Left ventricle myocardium superior (tissue), 1 donor: ENCODE measurements around the gene INTS1. TPM values are rescaled to one million over a fixed set of nuclear protein-coding genes. Genes with fewer than 3 reads are reported as not detected.

Experiments used
- ATAC-seq: fragments of 200-7000 bp; cut with Tn5 transposase; one replicate; pipeline ENCODE4 v1.9.1; 2020; ENCODE audit warnings: mild to moderate bottlenecking, moderate library complexity
- DNase-seq: peaks from one replicate; pipeline ENCODE4 v3.0.0-alpha.2; 2020
- intact Hi-C: fragments of 100-400 bp; cut with micrococcal nuclease; formaldehyde crosslinking; loops from one replicate; pipeline ENCODE4 v1.11.0; 2022
- long read RNA-seq: library from polyadenylated mRNA; unstranded; transcript quantifications from one replicate; pipeline ENCODE4 v2.0.0, GENCODE V29; 2021
- total RNA-seq: library from RNA; stranded (reverse); fragmentation: NEBNext Ultra II Directional; extraction: Animal tissue kit (Norgen Biotek cat#: 25700); gene quantifications from one replicate; pipeline ENCODE4 v1.2.1, GENCODE V29; 2021
- donor health status: DM: no; HTN: yes; CAD: no; lungs with severe emphysema.

INTS1 gene
- total RNA-seq: 32.0 TPM
- long read RNA-seq, partial matches to known transcripts: 25 of 28 reads
- long read RNA-seq, other reads (novel, unspliced or antisense): 3 of 28 reads

- ATAC-seq: peak; percentile 93
- intact Hi-C loops: no loop called here
Observed at GRCh38 chr7:1503816-1504775, at the start of gene INTS1. Gene INTS1, minus strand, starts transcription at chr7:1504389. Its CDS starts 429 bp downstream, at chr7:1503960.

GRCh38 chr7:1553512-1554210 is 49.5 kb upstream of the INTS1 start:
- DNase-seq: peak; percentile 25
- no peak for ATAC-seq
- intact Hi-C loops: no loop called here

More at GRCh38 chr7:1503816-1504775, at the start of gene INTS1:
- peak; percentile 95 for DNase-seq

- no peak for ATAC-seq
- no peak for DNase-seq
Observed at GRCh38 chr7:1552200-1552599, 48.0 kb upstream of the INTS1 start.

GRCh38 chr7:1550846-1551155 is 46.6 kb upstream of the INTS1 start:
- ATAC-seq: no peak
- intact Hi-C loops: no loop called here
- peak; percentile 17 for DNase-seq

More at GRCh38 chr7:1552200-1552599, 48.0 kb upstream of the INTS1 start:
- intact Hi-C loops: no loop called here

GRCh38 chr7:1550005-1550845 is 46.0 kb upstream of the INTS1 start:
- DNase-seq: peak; percentile 26
- ATAC-seq: no peak
- intact Hi-C loops: no loop called here

GRCh38 chr7:1549357-1550004 is 45.3 kb upstream of the INTS1 start:
- no peak for ATAC-seq
- peak; percentile 25 for DNase-seq
- intact Hi-C loops: no loop called here

GRCh38 chr7:1548944-1549343 is 44.8 kb upstream of the INTS1 start:
- DNase-seq (no peak), ATAC-seq (no peak)
- intact Hi-C loops: no loop called here

- DNase-seq (peak; percentile 22), ATAC-seq (no peak)
- intact Hi-C loops: no loop called here
Observed at GRCh38 chr7:1548438-1548831, 44.2 kb upstream of the INTS1 start.

GRCh38 chr7:1547777-1548437 is 43.7 kb upstream of the INTS1 start:
- DNase-seq (peak; percentile 21), ATAC-seq (no peak)
- intact Hi-C loops: no loop called here

GRCh38 chr7:1546909-1547776 is 43.0 kb upstream of the INTS1 start:
- peak; percentile 28 for DNase-seq
- intact Hi-C loops: no loop called here

GRCh38 chr7:1546274-1546908 is 42.2 kb upstream of the INTS1 start:
- DNase-seq (no peak), ATAC-seq (no peak)
- intact Hi-C loops: no loop called here

More at GRCh38 chr7:1546909-1547776, 43.0 kb upstream of the INTS1 start:
- ATAC-seq: no peak

GRCh38 chr7:1545417-1546246 is 41.4 kb upstream of the INTS1 start:
- ATAC-seq (peak; percentile 4), DNase-seq (no peak)

GRCh38 chr7:1544896-1545416 is 40.8 kb upstream of the INTS1 start:
- intact Hi-C loops: no loop called here
- DNase-seq (no peak), ATAC-seq (no peak)

More at GRCh38 chr7:1545417-1546246, 41.4 kb upstream of the INTS1 start:
- intact Hi-C loops: no loop called here

GRCh38 chr7:1544178-1544895 is 40.1 kb upstream of the INTS1 start:
- intact Hi-C loops: no loop called here
- ATAC-seq: no peak

GRCh38 chr7:1543826-1544177 is 39.6 kb upstream of the INTS1 start:
- DNase-seq: no peak
- no peak for ATAC-seq
- intact Hi-C loops: no loop called here

More at GRCh38 chr7:1544178-1544895, 40.1 kb upstream of the INTS1 start:
- DNase-seq: peak; percentile 53
